Ishikawa (cell line): ENCODE measurements around the gene PRMT7.

Experiments
- CEBPB ChIP-seq: IDR thresholded peaks from 2 replicates; pipeline ENCODE4 v1.6.1; 2012
- EP300 ChIP-seq: IDR thresholded peaks from 2 replicates; pipeline ENCODE4 v1.6.1; 2012; ENCODE audit warnings: borderline replicate concordance
- FOXM1 ChIP-seq: IDR thresholded peaks from 2 replicates; pipeline ENCODE4 v1.6.1; 2012; ENCODE audit warnings: low read depth, borderline replicate concordance
- NFIC ChIP-seq: IDR thresholded peaks from 2 replicates; pipeline ENCODE4 v1.6.1; 2012
- RAD21 ChIP-seq: IDR thresholded peaks from 2 replicates; pipeline ENCODE4 v1.6.1; 2012; ENCODE audit warnings: low read depth
- REST ChIP-seq: IDR thresholded peaks from 2 replicates; pipeline ENCODE4 v1.6.1; 2012; ENCODE audit warnings: low read depth, mild to moderate bottlenecking
- TAF1 ChIP-seq: IDR thresholded peaks from 2 replicates; pipeline ENCODE4 v1.6.1; 2012; ENCODE audit warnings: low read depth, mild to moderate bottlenecking
- TF ChIP-seq, protein P1 (sequence below): IDR thresholded peaks from 2 replicates; pipeline ENCODE4 v1.6.1; 2012

GRCh38 chr16:68384288-68385161 is 73.7 kb downstream of the PRMT7 start:
- TF ChIP-seq CEBPB: no peak
- TF ChIP-seq EP300: peak; percentile 55; the same call in 1 of the 2 replicates
- TF ChIP-seq, protein P1, sequence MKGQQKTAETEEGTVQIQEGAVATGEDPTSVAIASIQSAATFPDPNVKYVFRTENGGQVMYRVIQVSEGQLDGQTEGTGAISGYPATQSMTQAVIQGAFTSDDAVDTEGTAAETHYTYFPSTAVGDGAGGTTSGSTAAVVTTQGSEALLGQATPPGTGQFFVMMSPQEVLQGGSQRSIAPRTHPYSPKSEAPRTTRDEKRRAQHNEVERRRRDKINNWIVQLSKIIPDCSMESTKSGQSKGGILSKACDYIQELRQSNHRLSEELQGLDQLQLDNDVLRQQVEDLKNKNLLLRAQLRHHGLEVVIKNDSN: peak; percentile 75
- TF ChIP-seq FOXM1: no peak
- TF ChIP-seq RAD21: no peak; the same call in 1 of the 2 replicates
- no peak for TF ChIP-seq REST
- peak; percentile 36; the same call in 1 of the 2 replicates for TF ChIP-seq NFIC
- no peak for TF ChIP-seq TAF1
